ENCODE measurements around the gene DENND10. TPM values are rescaled to one million over a fixed set of nuclear protein-coding genes. Genes with fewer than 3 reads are reported as not detected.

The DENND10 gene, protein sequence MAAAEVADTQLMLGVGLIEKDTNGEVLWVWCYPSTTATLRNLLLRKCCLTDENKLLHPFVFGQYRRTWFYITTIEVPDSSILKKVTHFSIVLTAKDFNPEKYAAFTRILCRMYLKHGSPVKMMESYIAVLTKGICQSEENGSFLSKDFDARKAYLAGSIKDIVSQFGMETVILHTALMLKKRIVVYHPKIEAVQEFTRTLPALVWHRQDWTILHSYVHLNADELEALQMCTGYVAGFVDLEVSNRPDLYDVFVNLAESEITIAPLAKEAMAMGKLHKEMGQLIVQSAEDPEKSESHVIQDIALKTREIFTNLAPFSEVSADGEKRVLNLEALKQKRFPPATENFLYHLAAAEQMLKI
- 10 to 100 TPM; 23.0 to 42.5 (median 30.2) TPM for total RNA-seq

DNA sequence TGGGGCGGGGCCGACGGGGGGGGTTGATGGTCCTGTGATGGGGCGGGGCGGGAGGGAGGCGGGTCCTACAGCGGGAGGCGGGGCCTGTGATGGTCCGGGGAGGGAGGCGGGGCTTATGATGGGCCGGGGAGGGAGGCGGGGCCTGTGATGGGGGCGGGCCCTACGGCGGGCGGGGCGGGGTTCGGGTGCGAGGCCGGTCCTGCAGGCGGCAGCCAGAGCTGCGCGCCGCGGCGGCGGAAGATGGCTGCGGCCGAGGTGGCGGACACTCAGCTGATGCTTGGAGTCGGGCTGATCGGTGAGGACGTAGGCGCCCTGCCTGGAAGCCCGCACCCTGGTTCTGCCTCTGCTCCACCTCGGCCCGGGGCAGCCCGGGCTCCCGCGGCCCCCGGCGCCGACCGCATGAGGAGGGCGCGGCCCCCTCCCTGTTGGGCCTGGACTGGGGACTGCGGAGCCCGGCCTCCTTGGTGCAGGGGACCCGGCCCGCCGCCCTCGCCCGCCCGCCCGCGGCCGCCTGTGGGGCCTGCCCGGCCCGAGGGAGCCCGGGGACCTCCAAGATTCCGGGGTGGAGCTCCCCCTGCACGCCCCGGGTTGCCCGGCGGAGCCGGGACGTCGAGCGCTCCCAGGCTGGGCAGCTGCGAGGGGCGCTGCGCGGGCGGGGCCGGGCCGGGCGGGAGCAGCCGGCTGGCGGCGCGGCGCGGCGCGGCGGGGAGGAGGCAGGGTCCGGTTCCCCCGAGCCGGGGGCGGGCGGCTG, at the start of gene DENND10:
Gene DENND10, plus strand, starts transcription at position 211 of the 751 bp plus-strand sequence. Its CDS starts 30 bp downstream, at position 241.
- peak; percentile 87 for ATAC-seq
- no peaks in the 10 kb centered on the region for H3K27me3 ChIP-seq
- TF ChIP-seq EP300 (IDR thresholded peaks at IDR 0.05) (no peak), POLR2AphosphoS5 (IDR thresholded peaks at IDR 0.05) (peak; percentile 75), POLR2A (IDR thresholded peaks at IDR 0.05) (peak; percentile 60 to 85)
- TF ChIP-seq, protein P1, sequence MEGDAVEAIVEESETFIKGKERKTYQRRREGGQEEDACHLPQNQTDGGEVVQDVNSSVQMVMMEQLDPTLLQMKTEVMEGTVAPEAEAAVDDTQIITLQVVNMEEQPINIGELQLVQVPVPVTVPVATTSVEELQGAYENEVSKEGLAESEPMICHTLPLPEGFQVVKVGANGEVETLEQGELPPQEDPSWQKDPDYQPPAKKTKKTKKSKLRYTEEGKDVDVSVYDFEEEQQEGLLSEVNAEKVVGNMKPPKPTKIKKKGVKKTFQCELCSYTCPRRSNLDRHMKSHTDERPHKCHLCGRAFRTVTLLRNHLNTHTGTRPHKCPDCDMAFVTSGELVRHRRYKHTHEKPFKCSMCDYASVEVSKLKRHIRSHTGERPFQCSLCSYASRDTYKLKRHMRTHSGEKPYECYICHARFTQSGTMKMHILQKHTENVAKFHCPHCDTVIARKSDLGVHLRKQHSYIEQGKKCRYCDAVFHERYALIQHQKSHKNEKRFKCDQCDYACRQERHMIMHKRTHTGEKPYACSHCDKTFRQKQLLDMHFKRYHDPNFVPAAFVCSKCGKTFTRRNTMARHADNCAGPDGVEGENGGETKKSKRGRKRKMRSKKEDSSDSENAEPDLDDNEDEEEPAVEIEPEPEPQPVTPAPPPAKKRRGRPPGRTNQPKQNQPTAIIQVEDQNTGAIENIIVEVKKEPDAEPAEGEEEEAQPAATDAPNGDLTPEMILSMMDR (IDR thresholded peaks at IDR 0.05): no peak
- H3K27ac ChIP-seq: peak within 1 kb of the TSS; percentile 18 to 91 (median 86)
- H3K36me3 ChIP-seq: peaks cover 0 to 13% of the 10 kb centered on the region in 2 donors
- H3K4me1 ChIP-seq: peaks cover 0 to 13% (median 3%) of the 10 kb centered on the region in 3 donors
- no peaks in the 10 kb centered on the region for H3K9me3 ChIP-seq
- no CpG with 5 or more reads among the region's 91 CpGs for WGBS, 2 donors (ENCODE audit: low coverage in 1 of 2)
- H3K4me3 ChIP-seq: peak within 1 kb of the TSS; percentile 66 to 91

DNA sequence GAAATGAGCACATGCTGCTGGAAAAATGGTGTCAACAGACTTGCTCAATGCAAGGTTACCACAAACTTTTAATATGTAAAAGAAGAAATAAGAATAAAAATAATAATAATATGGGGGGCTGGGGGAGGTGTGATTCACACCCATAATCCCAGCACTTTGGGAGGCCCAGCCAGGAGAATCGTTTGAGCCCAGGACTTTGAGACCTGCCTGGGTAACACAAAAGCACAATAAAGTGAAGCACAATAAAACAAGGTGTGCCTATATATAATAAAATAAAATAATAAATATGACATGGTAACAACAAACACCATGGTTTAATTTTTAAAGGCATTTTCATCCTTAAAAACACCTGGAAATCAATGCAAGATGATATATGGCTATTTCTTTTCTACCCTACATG, 48.4 kb upstream of the DENND10 start:
- H3K36me3 ChIP-seq: peaks cover 45 to 100% of the 10 kb centered on the region in 2 donors
- 69 to 100% methylated on average over 1 of the region's 1 CpG for WGBS, 2 donors (ENCODE audit: low coverage in 1 of 2)
- no peak for TF ChIP-seq EP300 (IDR thresholded peaks at IDR 0.05)
- no peak for TF ChIP-seq POLR2AphosphoS5 (IDR thresholded peaks at IDR 0.05)
- TF ChIP-seq, protein P1 (IDR thresholded peaks at IDR 0.05): no peak
- TF ChIP-seq POLR2A (IDR thresholded peaks at IDR 0.05): no peak
- H3K27ac ChIP-seq: no peak overlapping the region
- H3K4me3 ChIP-seq: no peak overlapping the region
- no peaks in the 10 kb centered on the region for H3K9me3 ChIP-seq
- no peak for ATAC-seq
- no peaks in the 10 kb centered on the region for H3K27me3 ChIP-seq
- no peaks in the 10 kb centered on the region for H3K4me1 ChIP-seq

DNA sequence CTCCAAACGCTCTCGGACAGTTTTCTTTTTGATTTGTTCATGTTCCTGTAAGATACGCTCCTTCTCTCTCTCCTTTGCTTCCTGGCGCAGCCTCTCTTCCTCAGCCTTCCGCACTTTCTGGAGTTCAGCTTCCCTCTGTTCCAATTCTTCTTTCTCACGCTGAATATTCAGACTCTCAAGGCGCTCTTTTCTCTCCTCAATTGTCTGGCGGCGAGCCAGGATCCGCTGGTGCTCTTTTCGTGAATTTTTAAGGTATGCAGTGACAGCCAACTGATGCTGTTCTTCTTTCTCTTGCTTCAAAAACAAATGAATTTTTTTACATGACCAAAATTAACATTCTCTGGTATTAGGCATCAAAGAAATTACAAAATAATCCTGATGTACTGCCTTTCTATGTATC, 45.9 kb upstream of the DENND10 start:
- peaks cover 41 to 100% of the 10 kb centered on the region in 2 donors for H3K36me3 ChIP-seq
- WGBS, 2 donors (ENCODE audit: low coverage in 1 of 2): 96 to 98% methylated on average over 8 to 11 of the region's 11 CpGs
- ATAC-seq: no peak
- H3K9me3 ChIP-seq: no peaks in the 10 kb centered on the region
- TF ChIP-seq EP300 (IDR thresholded peaks at IDR 0.05) (no peak), POLR2AphosphoS5 (IDR thresholded peaks at IDR 0.05) (no peak), POLR2A (IDR thresholded peaks at IDR 0.05) (no peak)
- TF ChIP-seq, protein P1 (IDR thresholded peaks at IDR 0.05): no peak
- H3K4me3 ChIP-seq: no peak overlapping the region
- no peak overlapping the region for H3K27ac ChIP-seq
- H3K27me3 ChIP-seq: no peaks in the 10 kb centered on the region
- H3K4me1 ChIP-seq: no peaks in the 10 kb centered on the region

DNA sequence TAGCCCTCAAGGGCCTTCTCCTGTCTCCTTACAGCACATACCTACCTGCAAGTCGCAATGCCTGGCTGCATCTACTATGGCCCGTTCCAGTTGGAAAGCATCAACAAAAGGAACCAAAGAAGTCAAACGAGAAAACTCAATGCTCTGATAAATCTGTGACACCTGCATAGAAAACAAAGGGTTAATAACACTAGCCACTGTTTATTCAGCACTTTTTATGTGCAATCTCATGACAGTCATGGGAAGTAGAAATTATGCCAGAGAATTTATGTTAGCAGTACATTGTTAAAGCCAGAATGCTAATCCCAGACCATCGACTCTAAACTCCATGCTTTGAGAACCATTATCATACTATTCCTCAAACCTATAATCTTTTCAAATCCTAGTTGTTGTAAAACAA, 44.4 kb upstream of the DENND10 start:
- no peak for ATAC-seq
- 67 to 78% methylated on average over 4 of the region's 4 CpGs for WGBS, 2 donors (ENCODE audit: low coverage in 1 of 2)
- H3K4me3 ChIP-seq: no peak overlapping the region
- no peaks in the 10 kb centered on the region for H3K4me1 ChIP-seq
- H3K27me3 ChIP-seq: no peaks in the 10 kb centered on the region
- peaks cover 40 to 100% of the 10 kb centered on the region in 2 donors for H3K36me3 ChIP-seq
- no peaks in the 10 kb centered on the region for H3K9me3 ChIP-seq
- TF ChIP-seq EP300 (IDR thresholded peaks at IDR 0.05) (no peak), POLR2A (IDR thresholded peaks at IDR 0.05) (no peak), POLR2AphosphoS5 (IDR thresholded peaks at IDR 0.05) (no peak)
- TF ChIP-seq, protein P1 (IDR thresholded peaks at IDR 0.05): no peak
- no peak overlapping the region for H3K27ac ChIP-seq
